NCI-H146 treated with DMSO at 0.1 percent for 48 hours (cell line): ENCODE data around the gene ZNF674.
"Not testable (repeated sequence)": the region's sequence is repeated elsewhere in the genome, so short reads cannot be mapped to it uniquely, and the experiment has no call there.

Experiments used
- DNase-seq: peaks from one replicate; lab custom pipeline; 2025; ENCODE audit not compliant: unreplicated experiment; lab: John Stamatoyannopoulos, UW

ZNF674 gene

DNA sequence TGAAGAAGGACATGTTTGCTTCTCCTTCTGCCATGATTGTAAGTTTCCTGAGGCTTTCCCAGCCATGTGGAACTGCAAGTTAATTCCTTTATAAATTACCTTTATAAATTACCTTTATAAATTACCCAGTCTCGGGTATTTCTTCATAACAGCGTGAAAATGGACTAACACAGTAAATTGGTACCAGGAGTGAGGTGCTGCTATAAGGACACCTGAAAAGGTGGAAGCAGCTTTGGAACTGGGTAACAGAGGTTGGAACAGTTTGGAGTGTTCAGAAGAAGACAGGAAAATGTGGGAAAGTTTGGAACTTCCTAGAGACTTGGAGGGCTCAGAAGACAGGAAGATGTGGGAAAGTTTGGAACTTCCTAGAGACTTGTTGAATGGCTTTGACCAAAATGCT, 66.6 kb downstream of the ZNF674 start:
- not testable (repeated sequence) for DNase-seq

DNA sequence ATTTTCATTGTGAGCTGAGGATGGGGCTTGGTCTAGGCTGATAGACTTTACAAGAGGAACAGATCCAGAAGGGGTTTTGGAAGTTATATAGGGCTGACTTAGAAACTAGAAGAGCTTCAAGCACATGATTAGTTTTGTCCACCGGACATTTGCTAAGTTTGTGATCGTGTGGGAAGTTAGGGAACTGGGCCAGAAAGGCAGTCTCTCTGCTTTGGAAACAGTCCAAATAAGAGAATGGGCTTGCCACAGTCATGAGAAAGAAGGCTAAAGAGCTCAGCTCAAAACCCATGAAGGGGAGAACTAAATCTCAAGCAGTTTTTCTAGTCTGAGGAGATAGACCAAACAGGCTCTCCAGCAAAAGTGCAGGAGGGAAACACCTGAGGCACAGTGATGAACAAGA, 67.8 kb downstream of the ZNF674 start:
- no peak for DNase-seq

DNA sequence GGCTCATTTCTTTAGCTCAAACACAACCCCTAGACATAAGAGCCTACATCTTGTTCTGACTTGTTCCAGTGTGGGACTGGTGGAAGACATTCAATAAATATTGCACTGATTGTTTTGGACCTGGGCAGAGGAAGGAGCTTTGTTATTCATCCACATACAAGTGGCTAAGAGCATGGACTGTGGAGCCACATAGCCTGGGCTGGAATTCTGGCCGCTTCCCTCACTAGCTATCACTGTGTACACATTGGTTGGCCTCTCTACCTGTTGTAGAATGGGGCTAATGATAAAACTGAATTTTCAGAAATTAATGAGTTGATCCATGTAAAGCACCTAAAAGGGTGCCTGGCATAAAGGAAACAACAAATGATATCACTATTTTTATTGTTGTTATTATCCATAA, 80.0 kb downstream of the ZNF674 start:
- DNase-seq, result no peak

GRCh38 chrX:46463682-46464081, 81.5 kb downstream of the ZNF674 start:
- no peak for DNase-seq

GRCh38 chrX:46461660-46462191, 83.5 kb downstream of the ZNF674 start:
- no peak for DNase-seq

- not testable (repeated sequence) for DNase-seq
Measured at GRCh38 chrX:46460801-46461659, 84.2 kb downstream of the ZNF674 start.

- no peak for DNase-seq
Measured at GRCh38 chrX:46459603-46460002, 85.6 kb downstream of the ZNF674 start.

- DNase-seq, result no peak
Measured at GRCh38 chrX:46456125-46456922, 88.9 kb downstream of the ZNF674 start.
